SW480 (cell line): ENCODE results near the gene KLF14.
"Not testable (repeated sequence)": the region's sequence is repeated elsewhere in the genome, so short reads cannot be mapped to it uniquely, and the experiment has no call there.

Source experiments
- DNase-seq: peaks from one replicate; pipeline ENCODE4 v3.0.0-alpha.2; 2016; ENCODE audit warnings: low spot score

The KLF14 gene

DNA sequence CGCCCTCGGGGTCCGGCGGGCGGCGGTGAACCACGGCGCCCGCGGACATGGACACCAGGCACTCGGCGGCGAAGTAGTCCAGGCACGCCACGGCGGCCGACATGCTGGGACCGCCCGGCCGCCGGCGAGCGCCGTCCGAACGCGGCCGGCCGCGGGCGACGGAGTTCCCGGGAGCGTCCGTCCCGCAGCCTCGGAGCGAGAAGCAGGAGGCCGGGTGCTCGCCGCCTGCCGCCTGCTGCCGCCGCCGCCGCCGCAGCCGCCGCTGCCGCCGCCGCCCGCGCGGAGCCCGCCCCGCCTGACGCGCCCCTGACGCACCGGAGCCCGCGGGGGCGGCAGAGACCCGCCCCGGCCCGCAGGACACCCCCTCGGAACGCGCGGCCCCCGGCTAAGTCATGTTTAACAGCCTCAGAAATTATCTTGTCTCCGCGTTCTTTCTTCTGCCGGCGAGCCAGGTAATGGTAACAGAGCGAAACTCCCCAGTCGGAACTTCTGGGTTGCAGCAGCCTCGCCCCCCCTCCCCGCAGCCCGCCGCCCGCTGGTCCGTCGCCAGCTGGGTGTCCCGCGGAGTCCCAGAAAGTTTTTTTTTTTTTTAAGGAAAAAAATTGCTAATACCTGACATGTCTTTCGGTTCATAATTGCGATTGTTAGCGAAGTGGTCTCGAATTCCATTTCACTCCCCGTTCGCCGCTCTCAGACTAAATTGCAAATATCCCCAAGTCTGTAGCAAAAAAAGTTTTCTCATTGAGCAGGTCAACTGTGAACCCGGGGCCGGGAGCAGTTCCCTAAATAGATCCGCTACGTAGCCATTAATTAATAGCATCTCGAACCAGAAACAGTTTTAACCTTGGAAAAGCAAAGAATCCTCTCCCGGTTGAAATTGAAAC, at the start of gene KLF14:
Gene KLF14, minus strand, starts transcription at position 277 of the 884 bp plus-strand sequence. Its CDS starts 174 bp downstream, at position 103.
- DNase-seq = peak; percentile 46

DNA sequence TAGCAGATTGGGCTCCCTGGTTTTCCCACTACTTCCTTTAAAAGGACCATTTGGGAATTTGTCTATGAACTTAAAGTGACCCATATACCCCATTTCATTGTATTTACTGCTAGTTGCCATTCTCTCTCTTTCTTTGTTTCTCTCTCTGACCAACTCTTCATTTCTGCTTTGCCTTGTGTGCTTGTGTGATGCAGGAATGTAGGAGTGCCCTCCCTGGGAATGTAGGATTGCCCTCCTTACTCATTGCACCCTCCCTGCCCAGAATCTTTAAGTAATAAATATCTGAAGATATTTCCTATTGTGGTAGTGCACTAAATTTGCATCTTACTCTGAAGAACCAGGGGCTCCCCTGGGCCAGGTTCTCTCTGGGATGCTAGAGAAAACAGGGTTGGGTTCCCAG, 47.3 kb upstream of the KLF14 start:
- no peak for DNase-seq

GRCh38 chr7:130777426-130777825, 43.4 kb upstream of the KLF14 start:
- no peak for DNase-seq

DNA sequence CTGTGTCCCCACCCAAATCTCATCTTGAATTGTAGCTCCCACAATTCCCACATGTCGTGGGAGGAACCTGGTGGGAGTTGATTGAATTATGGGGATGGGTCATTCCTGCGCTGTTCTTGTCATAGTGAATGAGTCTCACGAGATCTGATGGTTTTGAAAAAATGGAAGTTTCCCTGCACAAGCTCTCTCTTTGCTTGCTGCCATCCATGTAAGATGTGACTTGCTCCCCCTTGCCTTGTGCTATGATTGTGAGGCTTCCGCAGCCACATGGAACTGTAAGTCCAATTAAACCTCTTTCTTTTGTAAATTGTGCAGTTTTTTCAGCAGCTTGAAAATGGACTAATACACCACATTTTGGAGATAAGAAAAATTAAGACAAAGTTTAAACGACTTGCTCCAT, 38.4 kb upstream of the KLF14 start:
- not testable (repeated sequence) for DNase-seq

DNA sequence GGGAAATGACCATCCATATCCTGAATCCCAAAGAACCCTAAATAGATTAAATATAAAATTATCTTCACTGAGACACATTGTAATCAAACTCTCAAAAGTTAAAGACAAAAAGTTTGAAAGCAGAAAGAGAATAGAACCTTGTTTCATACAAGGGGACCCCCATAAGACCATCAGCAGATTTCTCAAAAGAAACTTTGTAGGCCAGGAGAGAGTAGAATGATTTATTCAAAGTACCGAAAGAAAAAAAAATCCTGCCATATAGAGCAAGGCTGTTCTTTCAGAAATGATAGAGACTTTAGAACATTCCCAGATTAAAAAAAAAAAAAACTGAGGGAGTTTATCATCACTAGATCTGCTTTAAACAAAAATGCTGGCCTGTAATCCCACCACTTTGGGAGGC, 34.8 kb upstream of the KLF14 start:
- DNase-seq = no peak

DNA sequence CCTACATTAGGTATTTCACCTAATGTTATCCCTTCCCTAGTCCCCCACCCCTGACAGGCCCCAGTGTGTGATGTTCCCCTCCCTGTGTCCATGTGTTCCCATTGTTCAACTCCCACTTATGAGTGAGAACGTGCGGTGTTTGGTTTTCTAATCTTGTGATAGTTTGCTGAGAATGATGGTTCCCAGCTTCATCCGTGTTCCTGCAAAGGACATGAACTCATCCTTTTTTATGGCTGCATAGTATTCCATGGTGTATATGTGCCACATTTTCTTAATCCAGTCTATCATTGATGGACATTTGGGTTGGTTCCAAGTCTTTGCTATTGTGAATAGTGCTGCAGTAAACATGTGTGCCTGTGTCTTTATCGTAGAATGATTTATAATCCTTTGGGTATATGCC, 30.6 kb upstream of the KLF14 start:
- DNase-seq = not testable (repeated sequence)

GRCh38 chr7:130758429-130759056, 24.5 kb upstream of the KLF14 start:
- DNase-seq = peak; percentile 69

DNA sequence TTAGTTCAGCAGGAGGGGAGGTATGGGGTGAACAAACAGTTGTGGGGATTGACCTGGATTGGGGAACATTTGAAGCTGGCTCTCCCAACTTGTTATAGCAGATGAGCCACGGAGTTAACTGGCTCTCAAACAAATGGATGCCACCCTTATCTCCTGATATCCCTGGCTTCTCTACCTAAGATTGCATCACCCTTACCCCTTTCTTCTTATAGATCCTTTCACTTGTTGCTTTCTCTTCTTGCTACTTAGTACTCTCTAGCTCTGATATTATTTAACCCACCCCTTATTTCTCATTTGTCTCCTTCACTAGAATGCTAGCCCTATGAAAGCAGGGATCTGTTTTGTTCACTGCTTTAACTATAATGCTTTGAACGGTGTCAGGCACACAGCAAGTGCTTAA, 22.3 kb upstream of the KLF14 start:
- DNase-seq = no peak

DNA sequence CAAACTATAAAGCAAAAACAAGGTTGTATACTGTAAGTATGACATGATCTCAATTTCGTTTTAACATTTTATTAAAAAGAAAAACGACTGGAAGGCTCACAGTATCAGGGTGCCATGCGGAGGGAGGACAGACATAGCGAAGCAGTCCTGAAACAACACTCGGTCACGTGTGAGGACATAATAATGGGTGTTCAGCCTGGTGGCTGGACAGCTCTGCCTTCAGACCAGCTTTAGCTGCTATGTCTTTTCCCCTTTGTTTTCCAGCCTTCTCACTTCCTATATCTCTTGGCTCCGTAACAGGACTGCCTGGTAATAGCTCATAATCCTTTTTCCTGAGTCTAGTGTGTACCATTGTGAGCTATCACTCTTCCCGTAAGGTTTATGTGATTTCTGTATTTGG, 18.4 kb upstream of the KLF14 start:
- no peak for DNase-seq

DNA sequence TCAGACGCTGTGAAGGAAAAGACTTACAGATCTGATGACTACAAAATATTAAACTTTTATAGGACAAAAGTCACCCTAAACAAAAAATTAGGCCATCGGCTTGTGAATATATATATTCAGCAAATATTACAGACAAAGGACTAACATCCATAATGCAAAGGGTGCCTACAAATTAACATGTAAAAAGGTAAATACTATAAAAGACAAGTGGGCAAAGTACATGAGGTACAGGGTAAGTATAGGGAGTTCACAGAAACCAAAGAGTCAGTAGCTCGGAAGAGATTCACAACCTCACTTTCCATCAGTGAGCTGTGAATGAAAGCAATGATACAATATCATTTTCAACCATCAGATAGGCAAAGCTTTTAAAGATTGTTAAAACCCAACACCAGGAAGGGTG, 16.7 kb upstream of the KLF14 start:
- DNase-seq = no peak

DNA sequence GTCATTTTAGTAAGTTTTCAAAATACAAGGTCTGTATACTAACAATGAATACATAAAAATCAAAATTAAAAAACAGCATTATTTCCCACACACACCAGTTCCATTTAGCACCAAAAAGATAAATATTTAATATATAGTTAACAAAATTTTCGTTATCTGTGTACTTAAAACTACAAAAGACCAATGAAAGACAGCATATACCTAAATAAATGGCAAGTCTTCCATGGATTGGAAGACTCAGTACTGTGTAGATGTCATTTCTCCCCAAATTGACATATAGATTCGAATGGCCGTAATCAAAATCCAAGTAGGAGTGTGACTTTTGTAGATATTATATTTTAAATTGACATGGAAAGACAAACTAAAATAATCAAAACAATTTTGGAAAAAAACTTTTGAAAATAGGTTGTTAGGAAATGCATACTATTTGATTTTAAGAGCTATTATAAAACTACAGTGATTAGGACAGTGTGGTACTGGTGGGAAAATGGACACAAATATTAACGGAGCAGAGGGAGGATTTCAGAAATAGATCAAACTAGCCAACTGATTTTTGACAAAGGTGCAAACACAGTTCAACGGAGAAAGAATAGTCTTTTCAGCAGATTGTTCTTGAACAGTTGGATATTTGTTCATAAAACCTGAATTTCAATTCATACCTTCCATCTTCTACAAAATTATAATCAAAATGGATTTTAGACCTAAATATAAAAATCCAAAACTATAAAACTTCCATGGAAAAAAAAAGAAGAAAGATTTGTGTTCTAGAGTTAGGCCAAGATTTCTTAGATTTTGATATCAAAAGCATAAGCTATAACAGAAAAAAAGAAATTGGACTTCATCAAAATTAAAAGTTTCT, 14.8 kb upstream of the KLF14 start:
- no peak for DNase-seq

GRCh38 chr7:130741331-130741995, 7.5 kb upstream of the KLF14 start:
- DNase-seq = no peak

GRCh38 chr7:130740606-130741005, 6.6 kb upstream of the KLF14 start:
- no peak for DNase-seq

- DNase-seq = no peak
These were observed 2.4 kb upstream of the KLF14 start for GRCh38 chr7:130736298-130736900.

GRCh38 chr7:130734815-130735716, 1.1 kb upstream of the KLF14 start:
- no peak for DNase-seq

DNA sequence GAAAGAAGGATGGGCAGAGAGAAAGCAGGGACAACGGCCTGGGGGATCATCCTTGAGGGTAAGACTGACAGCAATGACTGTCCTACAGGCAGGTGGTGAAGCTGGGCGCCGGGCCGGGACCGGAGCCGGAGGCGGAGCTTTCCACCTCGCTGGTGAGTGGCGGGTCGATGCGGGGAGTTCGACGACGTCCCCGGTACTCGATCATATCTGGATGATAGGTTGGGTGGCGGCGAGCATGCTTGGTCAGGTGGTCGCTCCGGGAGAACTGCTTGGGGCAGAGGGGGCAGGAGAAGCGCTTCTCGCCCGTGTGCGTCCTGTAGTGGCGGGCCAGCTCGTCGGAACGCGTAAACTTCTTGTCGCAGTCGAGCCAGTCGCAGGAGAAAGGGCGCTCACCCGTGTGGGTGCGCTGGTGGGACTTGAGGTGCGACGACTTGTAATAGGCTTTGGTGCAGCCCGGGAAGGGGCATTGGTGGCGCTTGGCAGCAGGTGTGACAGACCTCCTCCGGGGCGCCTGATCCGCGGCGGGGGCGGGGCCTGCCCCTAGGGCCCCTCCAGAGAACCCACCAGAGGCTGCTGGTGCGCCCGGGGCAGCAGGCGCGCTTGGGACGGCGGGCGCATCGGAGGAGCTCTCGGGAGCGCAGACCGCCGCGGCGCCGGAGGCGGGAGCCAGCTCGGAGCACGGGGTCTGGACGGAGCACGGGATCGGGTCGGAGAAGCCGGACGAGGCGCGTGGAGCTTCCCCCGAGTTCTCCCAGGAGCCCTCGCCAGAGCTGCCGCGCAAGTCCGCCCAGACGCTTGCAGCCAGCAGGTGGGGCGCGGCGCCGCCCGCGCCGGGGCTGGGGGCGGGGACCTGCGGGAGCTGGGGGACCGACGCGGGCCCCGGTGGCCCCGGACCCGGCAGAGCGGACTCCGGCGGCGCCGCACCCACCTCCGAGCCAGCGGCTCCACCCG, 752 bp downstream of the KLF14 start:
- DNase-seq = peak; percentile 69

GRCh38 chr7:130723784-130724183, 10.2 kb downstream of the KLF14 start:
- no peak for DNase-seq

DNA sequence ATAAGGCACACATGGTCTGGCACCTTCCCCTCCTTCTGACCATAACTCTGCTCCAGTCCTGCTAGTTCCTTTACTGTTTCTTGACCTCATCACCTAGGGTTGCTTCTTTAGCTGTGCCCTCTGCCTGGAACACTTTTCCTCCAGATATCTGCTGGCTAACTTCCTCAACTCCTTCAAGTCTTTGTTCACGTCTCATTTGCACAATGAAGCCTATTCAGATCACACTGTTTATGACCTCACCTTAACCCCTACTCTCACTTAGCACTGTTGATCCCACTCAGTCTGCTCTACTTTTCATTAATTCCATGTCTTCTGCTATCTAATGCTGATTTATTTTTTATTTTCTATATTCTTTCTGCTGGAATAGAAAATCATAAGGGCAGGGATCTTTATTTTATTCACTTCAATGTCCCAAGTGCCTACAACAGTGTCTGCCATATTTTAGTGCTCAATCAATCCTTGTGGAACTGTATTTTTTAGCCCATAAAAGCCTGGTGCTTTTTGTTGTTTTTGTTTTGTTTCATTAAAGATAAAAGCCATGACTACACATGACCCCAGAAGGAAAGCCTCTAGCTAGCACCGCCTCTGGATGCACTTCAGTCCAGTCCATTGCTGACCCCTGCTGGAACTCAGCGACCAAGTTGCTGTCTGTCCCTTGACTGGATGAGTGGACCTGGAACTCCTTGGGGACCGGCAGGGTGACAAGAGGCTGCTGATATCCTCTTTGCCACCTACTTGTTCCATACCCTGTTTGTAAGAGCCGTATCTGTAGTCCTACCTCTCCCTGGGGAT, 12.3 kb downstream of the KLF14 start:
- DNase-seq = peak; percentile 79

GRCh38 chr7:130719541-130719940, 14.5 kb downstream of the KLF14 start:
- DNase-seq = no peak
